RPMI8226 (cell line): Measurements from ENCODE around the gene PPP6R3.
"Not testable (repeated sequence)": the region's sequence is repeated elsewhere in the genome, so short reads cannot be mapped to it uniquely, and the experiment has no call there.

Experiments used
- DNase-seq: peaks from one replicate; pipeline ENCODE4 v3.0.0-alpha.2; 2015

The PPP6R3 gene

GRCh38 chr11:68436162-68436888 lies 24.2 kb upstream of the PPP6R3 start:
- no peak for DNase-seq

GRCh38 chr11:68436985-68437926 lies 23.3 kb upstream of the PPP6R3 start:
- DNase-seq, result no peak

GRCh38 chr11:68437927-68438657 lies 22.5 kb upstream of the PPP6R3 start:
- DNase-seq, result no peak

GRCh38 chr11:68438658-68439259 lies 21.8 kb upstream of the PPP6R3 start:
- no peak for DNase-seq

- DNase-seq, result no peak
Observed at GRCh38 chr11:68439355-68440065, 21.0 kb upstream of the PPP6R3 start.

GRCh38 chr11:68440224-68440623 lies 20.3 kb upstream of the PPP6R3 start:
- DNase-seq, result no peak

- DNase-seq, result no peak
Observed at GRCh38 chr11:68441466-68442230, 18.9 kb upstream of the PPP6R3 start.

- no peak for DNase-seq
Observed at GRCh38 chr11:68442433-68442832, 18.1 kb upstream of the PPP6R3 start.

GRCh38 chr11:68444566-68444965 lies 16.0 kb upstream of the PPP6R3 start:
- DNase-seq, result no peak

GRCh38 chr11:68445531-68446035 lies 15.0 kb upstream of the PPP6R3 start:
- no peak for DNase-seq

GRCh38 chr11:68446046-68446725 lies 14.4 kb upstream of the PPP6R3 start:
- no peak for DNase-seq

GRCh38 chr11:68447015-68447801 lies 13.3 kb upstream of the PPP6R3 start:
- peak; percentile 82 for DNase-seq

- DNase-seq, result not testable (repeated sequence)
Observed at GRCh38 chr11:68447914-68448313, 12.6 kb upstream of the PPP6R3 start.

GRCh38 chr11:68448604-68449011 lies 11.9 kb upstream of the PPP6R3 start:
- no peak for DNase-seq

- DNase-seq, result no peak
Observed at GRCh38 chr11:68449951-68450350, 10.6 kb upstream of the PPP6R3 start.

GRCh38 chr11:68450711-68451110 lies 9.8 kb upstream of the PPP6R3 start:
- DNase-seq, result no peak

- no peak for DNase-seq
Observed at GRCh38 chr11:68454767-68455166, 5.8 kb upstream of the PPP6R3 start.

GRCh38 chr11:68455485-68455884 lies 5.1 kb upstream of the PPP6R3 start:
- DNase-seq, result no peak

- DNase-seq, result no peak
Observed at GRCh38 chr11:68457216-68457897, 3.2 kb upstream of the PPP6R3 start.
